GM12891 (cell line): ENCODE measurements around the gene ADM.

Source experiments
- DNase-seq: peaks from one replicate; pipeline ENCODE4 v3.0.0; 2011; ENCODE audit warnings: low spot score; ENCODE audit not compliant: insufficient read length
- FAIRE-seq: peaks from 2 replicates; lab custom pipeline; 2011; peaks lifted over from hg19 to GRCh38; lab: Jason Lieb, UNC
- PAX5 ChIP-seq: IDR thresholded peaks from 2 replicates; pipeline ENCODE4 v1.6.1; 2011; ENCODE audit warnings: low read length, moderate library complexity, mild to moderate bottlenecking; ENCODE audit not compliant: insufficient read depth, severe bottlenecking
- POLR2A ChIP-seq: IDR thresholded peaks from 2 replicates; pipeline ENCODE4 v1.6.1; 2011; ENCODE audit warnings: low read depth, low read length, control low read depth
- POLR2AphosphoS5 ChIP-seq: IDR thresholded peaks from 2 replicates; pipeline ENCODE4 v1.6.1; 2011; ENCODE audit warnings: low read depth, low read length, control low read depth
- POU2F2 ChIP-seq: IDR thresholded peaks from 2 replicates; pipeline ENCODE4 v1.6.1; 2011; ENCODE audit warnings: low read depth, mild to moderate bottlenecking, control low read depth, low read length, moderate library complexity
- SPI1 ChIP-seq: IDR thresholded peaks from 2 replicates; pipeline ENCODE4 v1.6.1; 2011; ENCODE audit warnings: low read depth, low read length, control low read depth
- TAF1 ChIP-seq: IDR thresholded peaks from 2 replicates; pipeline ENCODE4 v1.6.1; 2011; ENCODE audit warnings: low read depth, low read length, control low read depth

The ADM gene

DNA sequence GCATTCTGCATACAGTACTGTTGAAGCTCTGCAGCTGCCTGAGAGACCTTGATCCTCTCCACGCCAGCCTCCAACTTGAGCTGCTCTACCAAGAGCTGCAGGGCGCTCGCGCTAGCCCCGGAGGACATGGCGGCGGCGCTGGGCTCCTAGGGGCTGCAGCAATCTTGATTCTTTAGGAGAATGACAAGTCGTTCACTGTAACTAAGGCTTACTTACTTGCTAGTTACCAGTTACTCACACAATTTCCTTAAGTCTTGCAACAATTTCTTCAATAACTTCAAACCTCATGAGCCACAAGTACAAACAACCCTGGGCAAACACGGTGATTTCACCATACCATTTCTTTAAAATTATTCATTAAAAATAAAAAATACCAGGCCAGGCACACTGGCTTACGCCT lies 32.7 kb upstream of the ADM start:
- no peak for DNase-seq
- TF ChIP-seq POLR2A, result no peak
- no peak for FAIRE-seq

- FAIRE-seq (no peak), DNase-seq (no peak)
- TF ChIP-seq POLR2A (no peak), PAX5 (no peak), POU2F2 (no peak), TAF1 (no peak), SPI1 (no peak), POLR2AphosphoS5 (no peak)
Observed at GRCh38 chr11:10273738-10274137, 31.1 kb upstream of the ADM start.

GRCh38 chr11:10274726-10275125 lies 30.1 kb upstream of the ADM start:
- TF ChIP-seq TAF1 (no peak), POLR2AphosphoS5 (no peak), POU2F2 (0 out of 2 replicates have a peak, but pooled peaks have one; percentile 19)
- FAIRE-seq (no peak), DNase-seq (no peak)

DNA sequence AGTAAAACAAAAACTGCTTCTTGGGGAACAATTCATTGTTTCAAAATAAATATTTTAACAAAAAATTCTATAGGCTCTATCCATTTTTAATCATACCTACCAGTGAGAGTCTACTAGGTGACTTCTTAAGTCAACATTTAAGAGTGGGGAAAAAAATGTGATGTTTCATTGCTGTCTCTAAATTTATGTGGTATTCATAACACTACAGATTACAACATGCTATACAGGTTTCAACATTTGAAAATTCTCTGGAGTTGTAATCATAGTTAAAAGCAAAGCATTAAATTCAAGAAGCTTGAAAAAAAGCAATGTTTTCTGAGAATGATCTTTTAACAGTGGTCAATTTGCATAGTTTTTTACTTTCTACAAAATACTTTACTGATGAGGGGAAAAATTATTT lies 29.2 kb upstream of the ADM start:
- FAIRE-seq (no peak), DNase-seq (no peak)
- no peak for TF ChIP-seq PAX5
- TF ChIP-seq POLR2A, result no peak
- TF ChIP-seq POLR2AphosphoS5, result no peak
- TF ChIP-seq POU2F2, result no peak
- no peak for TF ChIP-seq TAF1
- no peak for TF ChIP-seq SPI1

GRCh38 chr11:10282117-10282516 lies 22.8 kb upstream of the ADM start:
- FAIRE-seq, result no peak
- no peak for TF ChIP-seq SPI1
- no peak for TF ChIP-seq TAF1
- TF ChIP-seq POU2F2, result no peak
- no peak for TF ChIP-seq POLR2A
- no peak for TF ChIP-seq POLR2AphosphoS5
- no peak for TF ChIP-seq PAX5
- no peak for DNase-seq

DNA sequence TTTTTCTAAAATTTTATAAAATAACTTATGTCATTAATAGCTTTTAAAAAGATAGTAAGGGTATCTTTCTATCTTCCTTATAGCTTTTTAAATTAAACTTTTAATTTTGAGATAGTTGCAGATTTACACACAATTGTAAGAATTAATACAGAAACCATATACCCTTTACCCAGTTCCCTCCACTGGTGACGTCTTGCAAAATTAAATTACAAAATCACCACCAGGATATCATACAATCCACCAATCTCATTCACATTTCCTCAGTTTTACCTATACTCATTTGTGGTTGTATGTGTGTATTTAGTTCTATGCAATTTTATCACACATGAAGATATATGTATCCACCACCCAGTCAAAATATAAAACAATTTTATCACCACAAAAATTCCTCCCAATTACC lies 20.9 kb upstream of the ADM start:
- no peak for FAIRE-seq
- TF ChIP-seq TAF1 (no peak), POU2F2 (no peak), POLR2AphosphoS5 (no peak), POLR2A (no peak), PAX5 (no peak), SPI1 (no peak)
- no peak for DNase-seq

DNA sequence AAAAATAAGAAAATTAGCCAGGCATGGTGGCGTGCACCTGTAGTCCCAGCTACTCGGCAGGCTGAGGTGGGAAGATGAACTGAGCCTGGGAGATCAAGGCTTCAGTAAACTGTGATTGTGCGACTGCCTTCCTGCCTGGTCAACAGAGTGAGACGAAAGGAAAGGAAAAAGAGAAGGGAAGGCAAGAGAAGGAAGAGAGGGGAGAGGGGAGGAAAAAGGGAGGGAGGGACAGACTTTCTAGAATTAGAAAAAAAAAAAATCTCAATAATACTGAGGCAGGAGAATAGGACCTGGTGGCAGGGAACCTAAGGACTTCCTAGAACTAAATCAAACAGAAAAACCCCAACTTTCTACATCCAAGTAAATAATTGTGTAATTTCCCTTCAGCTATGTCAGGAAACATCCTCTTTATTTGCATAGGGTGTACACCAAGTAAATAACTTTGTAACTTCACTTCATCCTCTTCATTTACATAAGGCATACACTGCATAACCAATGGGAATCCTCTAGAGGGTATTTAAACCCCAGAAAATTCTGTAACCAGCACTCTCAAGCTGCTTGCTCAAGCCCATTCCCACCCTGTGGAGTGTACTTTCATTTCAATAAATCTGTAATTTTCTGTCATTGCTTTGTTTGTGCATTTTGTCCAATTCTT lies 19.6 kb upstream of the ADM start:
- no peak for DNase-seq
- FAIRE-seq, result no peak
- TF ChIP-seq POU2F2 (no peak), POLR2AphosphoS5 (no peak), TAF1 (no peak), PAX5 (no peak)

GRCh38 chr11:10287140-10287539 lies 17.7 kb upstream of the ADM start:
- DNase-seq, result no peak
- no peak for FAIRE-seq
- no peak for TF ChIP-seq PAX5
- no peak for TF ChIP-seq POLR2A
- no peak for TF ChIP-seq POLR2AphosphoS5
- TF ChIP-seq TAF1, result no peak

DNA sequence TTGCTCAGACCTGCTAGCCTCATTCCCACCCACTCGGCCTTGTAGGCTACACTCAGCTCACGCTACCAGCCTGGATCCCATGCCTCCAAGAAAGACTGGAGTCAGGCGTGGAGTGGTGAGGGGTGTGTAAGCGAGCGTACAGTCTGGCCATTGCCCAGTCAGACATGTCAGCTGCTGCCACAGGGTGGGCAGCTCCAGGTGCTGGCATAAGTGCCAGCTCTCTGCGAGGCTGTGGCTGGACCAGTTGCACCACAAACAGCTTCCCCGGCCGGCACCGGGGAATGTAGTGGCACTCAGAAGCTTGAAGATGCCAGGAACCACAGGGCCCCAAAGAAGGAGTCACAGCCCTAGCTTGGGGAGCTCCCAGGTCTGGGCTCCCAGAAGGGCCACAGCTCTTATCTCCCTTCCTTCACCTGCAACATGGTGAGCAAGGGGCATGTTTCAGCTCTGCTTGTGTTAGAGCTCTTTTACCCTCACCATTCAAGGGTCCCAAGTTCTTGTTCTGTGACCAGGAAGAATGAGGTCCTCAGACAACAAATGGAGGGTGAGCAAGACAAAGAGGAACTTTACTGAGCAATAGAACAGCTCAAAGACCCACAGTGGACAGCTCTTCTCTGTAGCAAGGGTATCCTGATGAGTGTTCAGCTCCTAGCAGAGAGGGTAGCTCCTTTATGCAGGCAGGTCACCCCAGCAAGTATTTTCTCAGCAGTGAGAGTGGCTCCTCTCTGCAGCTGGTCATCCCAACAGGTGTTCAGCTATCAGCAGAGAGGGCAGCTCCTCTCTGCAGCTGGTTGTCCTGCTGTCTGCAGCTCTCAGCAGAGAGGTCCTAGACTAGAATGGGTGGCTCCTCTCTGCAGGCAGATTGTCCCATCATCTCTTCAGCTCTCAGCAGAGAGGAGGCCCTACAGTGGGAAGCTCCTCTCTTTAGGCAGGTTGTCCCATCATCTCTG lies 16.8 kb upstream of the ADM start:
- TF ChIP-seq SPI1 (no peak), POLR2AphosphoS5 (no peak), TAF1 (no peak), PAX5 (no peak), POLR2A (no peak), POU2F2 (no peak)
- FAIRE-seq (no peak), DNase-seq (no peak)
